GM23338 (cell line): ENCODE data around the gene AOC2. TPM values are rescaled to one million over a fixed set of nuclear protein-coding genes. Genes with fewer than 3 reads are reported as not detected.

ENCODE experiments used
- ATAC-seq: fragments of 200-7000 bp; cut with Tn5 transposase; 3 replicates; pipeline ENCODE4 v1.9.1; 2020
- DNase-seq: peaks from one replicate; pipeline ENCODE4 v3.0.0-alpha.2; 2015; ENCODE audit warnings: low spot score
- H2AFZ ChIP-seq: fragments of 200-600 bp; sonication (generic); 2 replicates; pipeline ENCODE4 v1.8.0; 2016; ENCODE audit warnings: antibody characterized with exemption, mild to moderate bottlenecking, moderate library complexity
- H3F3A ChIP-seq: fragments of 200-600 bp; sonication (generic); replicated peaks from 2 replicates; pipeline ENCODE4 v1.8.0; 2017; ENCODE audit warnings: antibody characterized with exemption, mixed run types, low read depth
- H3K27ac ChIP-seq: fragments of 200-600 bp; sonication (generic); 2 replicates; pipeline ENCODE4 v1.6.1; 2016; ENCODE audit warnings: low read depth
- H3K27me3 ChIP-seq: fragments of 200-600 bp; sonication (generic); 2 replicates; pipeline ENCODE4 v1.8.0; 2016; ENCODE audit warnings: mild to moderate bottlenecking, mixed run types, moderate library complexity; ENCODE audit not compliant: insufficient read depth
- H3K36me3 ChIP-seq: fragments of 200-600 bp; sonication (generic); 2 replicates; pipeline ENCODE4 v1.8.0; 2016; ENCODE audit warnings: mild to moderate bottlenecking; ENCODE audit not compliant: insufficient read depth
- H3K4me1 ChIP-seq: fragments of 200-600 bp; sonication (generic); 2 replicates; pipeline ENCODE4 v1.8.0; 2016; ENCODE audit warnings: mild to moderate bottlenecking, moderate library complexity; ENCODE audit not compliant: insufficient read depth
- H3K4me2 ChIP-seq: fragments of 200-600 bp; sonication (generic); 2 replicates; pipeline ENCODE4 v1.7.1; 2017; ENCODE audit warnings: mixed run types
- H3K4me3 ChIP-seq: fragments of 200-600 bp; sonication (generic); 2 replicates; pipeline ENCODE4 v1.6.1; 2016; ENCODE audit warnings: mixed run types
- H3K79me2 ChIP-seq: fragments of 200-600 bp; sonication (generic); replicated peaks from 2 replicates; pipeline ENCODE4 v1.8.0; 2017; ENCODE audit warnings: mild to moderate bottlenecking; ENCODE audit not compliant: insufficient read depth
- H3K9me2 ChIP-seq: fragments of 200-600 bp; sonication (generic); 2 replicates; pipeline ENCODE4 v1.8.0; 2017; ENCODE audit not compliant: insufficient read depth
- H4K20me1 ChIP-seq: fragments of 200-600 bp; sonication (generic); replicated peaks from 2 replicates; pipeline ENCODE4 v1.8.0; 2017; ENCODE audit warnings: mild to moderate bottlenecking; ENCODE audit not compliant: insufficient read depth
- H3K27ac Mint-ChIP-seq: 2 replicates; pipeline ENCODE4 v1.8.0; 2020; ENCODE audit warnings: inconsistent platforms, mild to moderate bottlenecking, moderate library complexity, mixed read lengths
- H3K27me3 Mint-ChIP-seq: 3 replicates; pipeline ENCODE4 v1.8.0; 2022; ENCODE audit warnings: low read depth, mild to moderate bottlenecking, moderate library complexity, mixed read lengths, inconsistent platforms; ENCODE audit not compliant: insufficient read depth, poor library complexity
- H3K36me3 Mint-ChIP-seq: 3 replicates; pipeline ENCODE4 v1.8.0; 2021; ENCODE audit warnings: low read depth, mild to moderate bottlenecking, inconsistent platforms, moderate library complexity, mixed read lengths
- H3K4me1 Mint-ChIP-seq: 3 replicates; pipeline ENCODE4 v1.8.0; 2020; ENCODE audit warnings: mild to moderate bottlenecking, inconsistent platforms, mixed read lengths
- H3K4me3 Mint-ChIP-seq: 3 replicates; pipeline ENCODE4 v1.8.0; 2021; ENCODE audit warnings: moderate library complexity, mild to moderate bottlenecking, inconsistent platforms, mixed read lengths
- H3K9me3 Mint-ChIP-seq: 3 replicates; pipeline ENCODE4 v1.8.0; 2020; ENCODE audit warnings: moderate library complexity, mild to moderate bottlenecking, inconsistent platforms, mixed read lengths
- ETS1 ChIP-seq: IDR thresholded peaks from 2 replicates; pipeline ENCODE4 v1.6.1; 2016; ENCODE audit warnings: antibody characterized with exemption
- EZH2phosphoT487 ChIP-seq: fragments of 200-600 bp; sonication (generic); IDR thresholded peaks from one replicate; pipeline ENCODE4 v1.8.1; 2018; ENCODE audit warnings: antibody characterized with exemption; ENCODE audit not compliant: unreplicated experiment
- POLR2AphosphoS5 ChIP-seq: IDR thresholded peaks from 2 replicates; pipeline ENCODE4 v1.6.1; 2016; ENCODE audit warnings: antibody characterized with exemption, low read depth
- STAT1 ChIP-seq: IDR thresholded peaks from one replicate; pipeline ENCODE4 v1.6.1; 2016; ENCODE audit warnings: antibody characterized with exemption; ENCODE audit not compliant: unreplicated experiment
- ZNF331 ChIP-seq: fragments of 250-450 bp; sonication (Bioruptor Pico); IDR thresholded peaks from 2 replicates; pipeline ENCODE4 v1.5.0; 2020; ENCODE audit warnings: low read depth, mild to moderate bottlenecking, moderate library complexity
- ZNF462 ChIP-seq: fragments of 250-450 bp; sonication (Bioruptor Pico); IDR thresholded peaks from 2 replicates; pipeline ENCODE4 v1.5.0; 2020; ENCODE audit warnings: mild to moderate bottlenecking, moderate library complexity
- polyA plus RNA-seq: library from polyadenylated mRNA; unstranded; fragments of >200 nt; fragmentation: Nextera tagmentation; extraction: Ambion mirVana; gene quantifications from 2 replicates; pipeline ENCODE4 v1.2.1, GENCODE V29; 2016
- total RNA-seq: library from RNA; depleted of rRNA; stranded (reverse); fragments of >200 nt; shearing (Covaris generic); gene quantifications from 2 replicates; pipeline ENCODE4 v1.2.3, GENCODE V29; 2014

AOC2 gene
- total and polyA plus RNA-seq, 2 experiments from 2014 or later: 2.0 to 5.8 TPM

- Histone ChIP-seq H3K4me2 (no peak overlapping the region), H3K4me1 (no peaks in the 10 kb centered on the region), H4K20me1 (peaks cover 19% of the 10 kb centered on the region), H3K36me3 (peaks cover 33% of the 10 kb centered on the region), H3F3A (peaks cover 18% of the 10 kb centered on the region; the same call in 1 of the 2 replicates), H3K27ac (no peak overlapping the region), H3K9me2 (no peaks in the 10 kb centered on the region), H2AFZ (no peak overlapping the region), H3K27me3 (no peaks in the 10 kb centered on the region), H3K79me2 (no peaks in the 10 kb centered on the region), H3K4me3 (no peak overlapping the region)
- Mint-ChIP-seq H3K27ac (no peak overlapping the region), H3K4me1 (peaks cover 3% of the 10 kb centered on the region; the same call in 1 of the 3 replicates), H3K9me3 (no peaks in the 10 kb centered on the region; the same call in 2 of the 3 replicates), H3K36me3 (peaks cover 60% of the 10 kb centered on the region), H3K4me3 (no peak overlapping the region), H3K27me3 (peaks cover 7% of the 10 kb centered on the region)
- no peak for ATAC-seq
- TF ChIP-seq STAT1 (no peak), POLR2AphosphoS5 (no peak)
- DNase-seq: no peak
Observed at GRCh38 chr17:42844761-42845555, 578 bp downstream of the AOC2 start.

GRCh38 chr17:42845556-42845917 lies 1.2 kb downstream of the AOC2 start:
- Histone ChIP-seq H3F3A (peaks cover 18% of the 10 kb centered on the region; the same call in 1 of the 2 replicates), H3K4me2 (no peak overlapping the region), H4K20me1 (peaks cover 16% of the 10 kb centered on the region), H3K27me3 (no peaks in the 10 kb centered on the region), H3K79me2 (no peaks in the 10 kb centered on the region), H3K9me2 (no peaks in the 10 kb centered on the region), H2AFZ (no peak overlapping the region), H3K36me3 (peaks cover 29% of the 10 kb centered on the region), H3K4me3 (no peak overlapping the region), H3K4me1 (no peaks in the 10 kb centered on the region), H3K27ac (no peak overlapping the region)
- H3K36me3 Mint-ChIP-seq: peaks cover 56% of the 10 kb centered on the region
- DNase-seq: no peak
- H3K27ac Mint-ChIP-seq: no peak overlapping the region
- peaks cover 7% of the 10 kb centered on the region for H3K27me3 Mint-ChIP-seq
- H3K4me1 Mint-ChIP-seq: peaks cover 3% of the 10 kb centered on the region; the same call in 1 of the 3 replicates
- ATAC-seq: no peak
- TF ChIP-seq POLR2AphosphoS5 (no peak), EZH2phosphoT487 (no peak)
- no peak overlapping the region for H3K4me3 Mint-ChIP-seq
- H3K9me3 Mint-ChIP-seq: no peaks in the 10 kb centered on the region; the same call in 2 of the 3 replicates

GRCh38 chr17:42845918-42846593 lies 1.7 kb downstream of the AOC2 start:
- ATAC-seq: no peak
- DNase-seq: no peak
- Histone ChIP-seq H3K9me2 (no peaks in the 10 kb centered on the region), H3F3A (0 out of 2 replicates have a peak, but pooled peaks cover 18% of the 10 kb centered on the region), H4K20me1 (peaks cover 11% of the 10 kb centered on the region; the same call in 1 of the 2 replicates), H2AFZ (no peak overlapping the region), H3K4me3 (no peak overlapping the region), H3K4me2 (no peak overlapping the region), H3K4me1 (no peaks in the 10 kb centered on the region), H3K79me2 (no peaks in the 10 kb centered on the region), H3K36me3 (peaks cover 27% of the 10 kb centered on the region), H3K27me3 (no peaks in the 10 kb centered on the region), H3K27ac (no peak overlapping the region; the same call in 1 of the 2 replicates)
- no peaks in the 10 kb centered on the region; the same call in 2 of the 3 replicates for H3K9me3 Mint-ChIP-seq
- H3K27ac Mint-ChIP-seq: no peak overlapping the region
- no peak overlapping the region for H3K4me3 Mint-ChIP-seq
- peaks cover 4% of the 10 kb centered on the region for H3K27me3 Mint-ChIP-seq
- peaks cover 5% of the 10 kb centered on the region; the same call in 2 of the 3 replicates for H3K4me1 Mint-ChIP-seq
- peaks cover 53% of the 10 kb centered on the region for H3K36me3 Mint-ChIP-seq
- TF ChIP-seq ZNF331 (CRISPR knock-in tag) (no peak), ZNF462 (CRISPR knock-in tag) (no peak), ETS1 (no peak), POLR2AphosphoS5 (no peak)
